Activated gamma-delta T cell treated with Interleukin-2 at 50 U/mL for 16 hours (primary cell): ENCODE results near the gene FGL2.
"Not testable (repeated sequence)": the region's sequence is repeated elsewhere in the genome, so short reads cannot be mapped to it uniquely, and the experiment has no call there.

ENCODE experiments used
- DNase-seq: peaks from one replicate; pipeline ENCODE4 v3.0.0-alpha.2; 2020

Gene FGL2, protein sequence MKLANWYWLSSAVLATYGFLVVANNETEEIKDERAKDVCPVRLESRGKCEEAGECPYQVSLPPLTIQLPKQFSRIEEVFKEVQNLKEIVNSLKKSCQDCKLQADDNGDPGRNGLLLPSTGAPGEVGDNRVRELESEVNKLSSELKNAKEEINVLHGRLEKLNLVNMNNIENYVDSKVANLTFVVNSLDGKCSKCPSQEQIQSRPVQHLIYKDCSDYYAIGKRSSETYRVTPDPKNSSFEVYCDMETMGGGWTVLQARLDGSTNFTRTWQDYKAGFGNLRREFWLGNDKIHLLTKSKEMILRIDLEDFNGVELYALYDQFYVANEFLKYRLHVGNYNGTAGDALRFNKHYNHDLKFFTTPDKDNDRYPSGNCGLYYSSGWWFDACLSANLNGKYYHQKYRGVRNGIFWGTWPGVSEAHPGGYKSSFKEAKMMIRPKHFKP

DNA sequence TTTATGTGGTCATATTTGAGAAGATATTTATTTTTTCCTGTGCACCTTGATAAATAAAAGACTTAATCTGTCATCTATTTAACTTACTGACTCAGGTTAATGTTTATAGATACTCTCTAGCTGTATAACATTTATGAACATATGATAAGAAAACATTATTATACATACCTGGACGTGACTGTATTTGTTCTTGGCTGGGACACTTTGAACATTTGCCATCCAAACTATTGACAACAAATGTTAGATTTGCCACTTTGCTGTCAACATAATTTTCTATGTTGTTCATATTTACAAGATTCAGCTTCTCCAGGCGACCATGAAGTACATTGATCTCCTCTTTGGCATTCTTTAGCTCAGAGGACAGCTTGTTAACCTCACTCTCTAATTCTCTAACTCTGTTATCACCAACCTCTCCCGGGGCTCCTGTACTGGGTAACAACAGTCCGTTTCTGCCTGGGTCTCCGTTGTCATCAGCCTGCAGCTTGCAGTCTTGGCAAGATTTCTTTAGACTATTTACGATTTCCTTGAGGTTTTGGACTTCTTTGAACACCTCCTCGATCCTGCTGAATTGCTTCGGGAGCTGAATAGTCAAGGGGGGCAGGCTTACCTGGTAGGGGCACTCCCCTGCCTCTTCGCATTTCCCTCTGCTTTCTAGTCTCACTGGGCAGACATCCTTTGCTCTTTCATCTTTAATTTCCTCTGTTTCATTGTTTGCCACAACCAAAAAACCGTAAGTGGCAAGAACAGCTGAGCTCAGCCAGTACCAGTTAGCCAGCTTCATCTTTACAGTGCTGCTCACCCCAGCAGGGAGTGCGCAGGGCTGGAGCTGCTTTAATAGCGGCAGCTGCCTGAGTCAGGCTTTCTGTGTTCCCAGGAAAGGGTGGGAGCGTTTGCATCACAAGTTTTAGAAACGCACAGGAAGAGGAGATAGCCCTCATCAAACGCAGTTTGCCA is at the start of gene FGL2:
Gene FGL2, minus strand, starts transcription at position 807 of the 954 bp plus-strand sequence. Its CDS starts 26 bp downstream, at position 781.
- no peak for DNase-seq

DNA sequence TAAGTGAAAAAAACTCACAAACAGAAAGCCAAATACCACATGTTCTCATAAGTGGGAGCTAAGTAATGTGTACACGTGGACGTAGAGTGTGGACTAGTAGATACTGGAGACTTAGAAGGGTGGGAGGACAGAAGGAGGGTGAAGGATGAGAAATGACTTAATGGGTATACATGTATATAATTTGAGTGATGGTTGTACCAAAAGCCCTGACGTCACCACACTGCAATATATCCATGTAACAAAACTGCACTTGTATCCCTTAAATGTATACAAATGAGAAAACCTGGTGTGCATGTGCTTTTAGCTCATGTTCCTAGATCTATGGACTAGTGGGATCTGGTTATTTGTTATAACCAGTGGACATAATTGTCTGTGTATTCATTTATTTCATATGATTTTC is 48.5 kb upstream of the FGL2 start:
- DNase-seq = no peak

DNA sequence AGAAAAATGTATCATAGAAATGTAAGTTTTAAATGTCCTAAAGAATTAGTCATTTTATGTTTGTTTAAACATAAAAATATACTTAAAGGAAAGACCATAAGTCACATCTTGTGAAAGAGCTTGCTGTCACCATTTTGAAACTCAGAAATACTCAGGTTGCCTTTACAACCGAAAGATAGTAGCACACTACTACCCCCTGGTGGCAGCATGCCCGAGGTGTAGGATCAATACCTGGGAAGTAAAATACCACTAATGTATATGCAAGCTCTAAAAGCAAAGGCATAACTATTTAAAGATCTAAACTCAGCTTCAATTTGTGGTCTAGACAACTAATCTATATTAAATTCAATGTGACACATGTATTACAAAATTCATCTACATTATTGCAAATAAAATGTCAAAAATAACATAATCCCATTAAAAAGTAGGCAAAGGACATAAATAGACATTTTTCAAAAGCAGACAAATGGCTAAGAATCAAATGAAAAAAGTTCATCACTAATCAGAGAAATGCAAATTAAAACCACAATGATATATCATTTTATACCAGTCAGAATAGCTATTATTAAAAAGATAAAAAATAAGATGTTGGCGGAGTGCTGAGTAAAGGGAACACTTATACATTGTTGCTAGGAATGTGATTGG is 47.7 kb upstream of the FGL2 start:
- peak; percentile 86 for DNase-seq

DNA sequence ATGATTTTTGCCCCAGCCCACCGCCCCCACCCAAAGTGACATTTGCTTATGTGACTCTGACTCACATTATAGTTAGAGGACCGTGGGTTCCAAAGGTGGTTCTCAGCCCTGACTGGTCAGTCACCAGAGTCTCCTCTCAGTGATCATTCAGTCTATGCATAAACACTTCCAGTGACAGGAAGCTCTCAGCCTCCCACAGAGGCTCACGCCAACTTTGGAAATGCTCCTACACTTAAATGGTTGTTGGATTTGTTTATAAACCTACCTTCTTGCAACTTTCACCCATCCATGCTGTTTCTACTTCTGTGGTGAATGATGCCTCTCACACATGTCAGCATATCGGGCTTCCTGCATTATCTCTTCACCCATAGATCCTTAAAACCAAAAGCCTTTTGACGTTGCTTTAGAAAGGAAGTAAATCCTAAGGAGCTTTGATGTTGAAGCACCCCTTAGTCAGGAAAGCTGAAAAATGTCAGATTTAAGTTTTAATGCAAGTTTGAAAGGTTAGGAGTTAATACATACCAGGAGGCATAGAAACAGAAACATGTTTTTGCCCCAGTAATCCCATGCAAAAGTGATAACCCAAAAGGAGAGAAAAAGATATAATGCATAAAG is 46.5 kb upstream of the FGL2 start:
- DNase-seq = no peak

DNA sequence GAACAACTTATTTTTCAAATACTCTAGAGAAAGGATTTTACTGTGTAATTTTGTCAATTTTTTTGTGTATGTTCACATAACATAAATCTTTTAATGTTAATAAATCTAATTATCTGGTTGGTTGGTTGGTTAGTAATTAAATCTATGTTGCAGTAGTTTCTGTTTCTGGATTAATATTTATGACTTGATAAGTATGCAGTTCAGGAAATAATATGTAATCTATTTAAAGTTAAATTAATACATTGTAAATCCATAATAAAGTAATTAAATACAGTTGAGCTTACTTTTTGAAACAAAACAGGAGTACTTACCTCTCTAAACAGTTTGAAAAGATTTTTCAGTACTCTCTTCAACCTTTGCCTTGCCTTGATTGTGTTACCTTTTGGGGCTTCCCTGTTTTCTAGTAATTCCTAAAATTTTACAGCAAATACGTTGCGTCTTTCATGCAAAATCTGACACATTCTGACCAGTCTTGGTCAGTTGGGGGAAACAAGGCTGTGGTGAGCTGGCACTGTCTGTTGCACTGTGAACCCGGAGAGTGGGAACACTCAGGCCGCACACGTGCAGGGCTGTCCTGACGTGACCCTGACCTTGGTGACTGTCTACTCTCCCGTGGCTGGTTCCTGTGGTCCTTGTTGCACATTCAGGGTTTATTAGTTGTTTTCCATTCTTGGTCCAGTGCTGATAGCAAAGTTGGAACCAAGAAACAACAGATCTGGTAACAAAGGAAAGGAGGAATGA is 45.6 kb upstream of the FGL2 start:
- no peak for DNase-seq

DNA sequence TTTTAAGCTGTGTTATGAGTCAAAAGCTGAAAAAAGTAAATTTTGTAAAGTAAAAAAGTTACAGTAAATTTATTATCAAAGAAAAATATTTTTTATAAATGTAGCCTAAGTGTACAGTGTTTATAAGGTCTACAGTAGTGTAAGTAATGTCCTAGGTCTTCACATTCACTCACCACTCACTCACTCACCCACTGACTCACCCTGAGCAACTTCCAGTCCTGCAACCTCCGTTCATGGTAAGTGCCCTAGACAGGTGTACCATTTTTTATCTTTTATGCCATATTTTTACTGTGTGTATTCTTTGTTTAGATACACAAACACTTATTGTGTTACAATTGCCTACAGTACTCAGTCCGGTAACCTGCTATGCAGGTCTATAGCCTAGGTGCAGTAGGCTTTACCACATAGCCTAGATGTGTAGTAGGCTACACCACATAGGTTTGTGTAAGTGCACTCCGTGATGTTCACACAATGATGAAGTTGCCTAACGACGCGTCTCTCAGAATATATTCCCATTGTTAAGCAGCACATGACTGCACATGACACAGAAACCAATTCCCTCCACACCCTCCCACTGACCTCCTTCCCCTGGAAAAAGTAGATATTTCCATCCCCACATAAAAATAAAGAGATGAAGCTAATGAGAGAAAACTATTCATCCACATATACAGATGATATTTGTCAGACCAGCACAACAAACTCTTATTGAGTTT is 44.8 kb upstream of the FGL2 start:
- no peak for DNase-seq

DNA sequence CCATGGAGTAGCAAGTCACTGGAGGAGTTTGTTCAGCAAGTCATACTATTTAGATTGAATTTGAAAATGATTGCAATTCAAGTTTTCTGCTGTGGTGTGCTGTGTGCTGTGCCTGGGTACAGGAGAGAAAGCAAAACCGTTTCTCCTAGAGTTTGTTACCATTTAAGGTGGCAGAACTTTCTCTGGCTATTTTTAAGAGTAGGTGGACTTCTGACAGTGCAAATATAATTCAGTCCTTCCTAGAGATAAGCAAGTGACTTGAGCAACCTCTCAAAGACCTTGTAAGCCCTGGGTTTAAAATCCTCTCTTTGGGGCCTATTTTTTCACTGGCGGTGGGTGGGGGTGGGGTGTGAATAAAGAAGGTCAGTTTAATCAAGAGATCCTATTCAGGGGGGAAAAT is 42.9 kb upstream of the FGL2 start:
- no peak for DNase-seq

DNA sequence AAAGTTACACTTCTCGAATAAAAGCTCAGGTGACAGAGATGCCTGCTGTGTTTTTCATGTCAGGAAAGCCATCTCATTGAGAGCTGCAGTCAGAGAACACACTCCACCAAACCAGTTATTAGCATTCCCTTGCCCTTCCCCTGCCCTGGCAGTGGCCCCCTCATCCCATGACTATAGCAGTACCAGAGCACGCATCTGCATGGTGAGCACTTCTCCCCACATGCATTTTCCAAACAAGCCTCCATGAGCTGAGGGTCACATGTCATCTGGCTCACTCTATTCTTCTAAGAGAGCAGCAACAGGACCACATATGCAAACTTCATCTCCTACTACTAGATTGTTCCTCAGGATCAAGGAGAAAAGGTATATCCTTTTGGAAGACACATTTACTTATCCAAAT is 42.4 kb upstream of the FGL2 start:
- no peak for DNase-seq

DNA sequence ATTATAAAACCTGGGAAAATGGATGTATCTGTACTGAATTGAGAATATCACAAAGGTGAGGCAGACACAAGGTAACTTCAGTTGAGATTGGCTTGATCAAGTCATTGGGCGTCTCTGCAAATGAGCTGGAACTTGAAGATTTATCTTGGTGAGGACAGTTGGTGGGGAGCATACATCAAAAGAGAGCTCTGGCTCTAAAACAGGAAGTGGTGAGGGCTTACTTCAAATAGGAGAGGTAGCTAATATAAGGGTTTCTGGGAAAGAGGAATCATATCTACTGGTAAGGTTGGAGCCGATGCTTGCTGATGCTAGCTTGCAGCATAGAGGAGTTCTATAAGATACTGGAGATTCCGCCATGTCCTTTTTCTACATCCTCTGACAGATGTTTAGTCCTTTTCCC is 39.9 kb upstream of the FGL2 start:
- no peak for DNase-seq

DNA sequence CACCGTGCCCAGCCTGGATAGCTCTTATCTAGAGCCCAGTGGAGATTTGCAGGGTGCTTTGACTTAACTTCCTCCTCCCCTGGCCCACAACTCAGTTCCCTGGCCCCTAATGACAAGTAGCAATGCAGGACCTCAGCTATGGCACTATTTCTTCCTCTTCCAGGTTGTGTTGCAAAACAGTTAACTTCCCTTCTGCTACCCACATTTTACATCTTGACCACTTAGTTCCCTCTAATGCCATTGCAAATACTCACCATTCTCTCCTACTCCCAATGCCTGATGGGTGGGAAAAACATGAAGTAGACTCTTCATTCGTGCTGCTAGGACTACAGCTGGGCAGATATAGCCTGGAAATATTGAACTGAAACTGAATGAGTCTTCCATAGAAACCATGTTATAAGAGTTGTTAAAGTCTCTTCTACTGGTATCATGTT is 39.1 kb upstream of the FGL2 start:
- no peak for DNase-seq

DNA sequence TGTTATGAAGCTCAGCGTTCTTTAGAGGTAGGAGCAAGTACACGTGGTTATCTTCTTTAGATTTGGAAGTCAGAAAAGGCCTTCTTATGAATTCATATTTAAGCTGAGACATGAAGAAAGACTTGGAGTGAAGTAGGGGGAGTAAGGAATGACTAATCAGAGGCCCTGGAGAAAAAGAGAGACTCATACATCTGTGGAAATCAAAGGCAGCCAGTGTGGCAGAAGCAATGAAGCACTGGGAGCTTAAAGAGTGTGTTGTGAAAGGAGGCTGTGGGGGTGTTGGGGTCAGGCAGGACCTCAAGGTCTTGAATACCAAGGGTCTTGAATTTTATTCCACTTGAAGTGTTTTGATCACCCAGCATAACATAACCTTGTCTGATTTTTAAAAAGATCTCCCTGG is 35.7 kb upstream of the FGL2 start:
- DNase-seq = no peak

DNA sequence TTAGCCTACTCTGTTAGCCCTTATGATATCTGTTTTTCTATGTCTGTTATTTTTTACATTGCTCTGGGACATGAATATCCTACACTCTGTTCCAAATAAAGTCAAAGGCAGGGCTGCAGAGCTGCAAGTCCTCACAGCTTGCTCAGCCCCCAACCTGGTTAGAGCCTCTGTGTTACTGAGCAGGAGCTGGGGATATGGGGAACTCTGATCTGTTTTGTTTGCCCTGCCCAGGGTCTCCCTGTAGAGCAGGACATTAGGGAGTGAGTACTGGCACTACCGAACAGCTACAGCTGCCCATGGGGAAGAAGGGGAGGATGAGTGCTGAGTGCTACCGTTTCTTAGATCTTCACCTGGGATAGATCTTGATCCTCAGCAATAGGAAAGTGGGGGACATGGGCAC is 32.8 kb upstream of the FGL2 start:
- no peak for DNase-seq

DNA sequence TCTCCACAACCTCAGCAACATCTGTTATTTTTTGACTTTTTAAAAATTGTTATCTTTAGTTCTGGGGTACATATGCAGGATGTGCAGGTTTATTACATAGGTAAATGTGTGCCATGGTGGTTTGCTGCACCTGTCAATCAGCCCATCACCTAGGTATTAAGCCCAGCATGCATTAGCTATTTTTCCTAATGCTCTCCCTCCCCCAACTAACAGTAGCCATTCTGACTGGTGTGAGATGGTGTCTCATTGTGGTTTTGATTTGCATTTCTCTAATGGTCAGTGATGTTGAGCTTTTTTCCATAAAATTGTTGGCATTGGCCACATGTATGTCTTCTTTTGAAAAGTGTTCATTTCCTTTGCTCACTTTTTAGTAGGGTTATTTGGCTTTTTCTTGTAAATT is 29.2 kb upstream of the FGL2 start:
- DNase-seq = not testable (repeated sequence)

DNA sequence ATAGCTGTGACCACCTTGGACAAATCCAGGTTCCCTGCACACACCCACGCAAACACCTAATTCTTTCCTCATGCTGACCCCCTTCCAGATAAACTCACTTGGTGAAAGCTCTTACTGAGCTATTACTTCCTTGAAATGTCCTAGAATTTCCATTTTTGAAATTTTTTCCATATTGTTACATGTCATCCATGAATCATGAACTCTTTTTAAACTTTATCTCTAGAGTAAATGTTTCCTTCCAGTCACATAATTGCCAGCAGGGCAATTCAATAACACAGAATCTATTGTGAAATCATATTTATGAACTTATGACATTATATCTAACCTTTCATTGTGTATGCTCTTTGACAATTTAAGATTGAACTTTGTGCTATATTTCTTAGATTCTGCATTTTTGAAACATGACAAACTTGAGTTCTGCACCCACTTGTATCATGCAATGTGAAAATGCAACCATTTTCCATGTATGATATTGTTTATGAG is 26.8 kb upstream of the FGL2 start:
- DNase-seq = no peak

DNA sequence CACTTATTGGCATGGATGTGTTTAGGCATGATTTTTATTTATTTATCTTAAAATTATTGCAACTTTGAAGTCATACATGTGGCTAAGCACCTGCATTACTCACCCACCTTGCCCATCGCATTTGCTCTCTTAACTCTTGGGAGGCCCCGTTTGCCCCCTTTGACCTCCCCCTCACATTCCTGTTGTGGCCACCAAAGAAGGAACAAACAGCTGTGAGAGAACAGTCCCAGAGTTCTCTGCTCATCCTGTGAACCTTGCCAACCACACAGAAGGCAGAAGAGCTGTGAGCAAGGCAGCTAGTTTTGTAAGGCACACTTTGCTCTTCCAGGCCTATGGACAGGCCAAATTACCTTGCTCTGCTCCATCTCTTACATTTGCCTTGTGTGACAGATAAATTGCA is 23.6 kb upstream of the FGL2 start:
- DNase-seq = no peak

DNA sequence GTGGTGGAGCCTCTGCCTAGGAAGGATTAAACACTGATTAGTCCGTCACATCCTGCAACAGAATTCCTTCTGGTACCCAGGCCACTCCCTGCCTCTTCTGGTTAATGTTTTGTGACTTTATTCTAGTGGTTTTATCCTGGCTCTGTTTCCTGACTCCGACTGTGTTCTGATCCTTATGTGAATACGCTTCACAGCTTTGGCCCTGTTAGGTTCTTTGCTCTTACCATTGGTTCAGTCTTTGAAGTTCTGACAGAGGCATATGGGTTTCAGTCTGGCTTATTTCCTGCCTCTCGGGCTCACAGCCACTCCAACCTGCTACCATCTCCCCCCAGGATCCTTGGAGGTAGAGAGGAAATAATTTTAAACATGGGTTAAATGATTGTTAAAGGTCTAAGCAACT is 23.2 kb upstream of the FGL2 start:
- no peak for DNase-seq

DNA sequence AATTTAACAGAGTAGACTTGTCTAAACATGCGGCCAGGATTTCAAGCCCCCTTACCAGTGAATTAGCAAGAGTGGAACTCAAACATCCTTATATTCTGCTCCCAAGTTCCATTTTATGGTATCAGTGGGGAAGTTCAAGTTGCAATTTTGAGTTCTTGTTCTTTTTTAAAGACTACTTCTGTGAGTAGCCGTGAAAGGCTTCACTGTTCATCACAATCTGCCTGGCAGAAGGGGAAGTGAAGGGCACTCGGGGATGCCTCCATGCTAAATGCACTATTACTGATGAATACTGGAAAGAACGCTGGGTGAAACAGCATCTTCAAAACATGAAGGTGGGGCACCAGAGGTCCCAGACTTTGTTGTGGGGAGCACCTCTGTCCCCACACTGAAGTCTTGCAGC is 22.4 kb upstream of the FGL2 start:
- no peak for DNase-seq

DNA sequence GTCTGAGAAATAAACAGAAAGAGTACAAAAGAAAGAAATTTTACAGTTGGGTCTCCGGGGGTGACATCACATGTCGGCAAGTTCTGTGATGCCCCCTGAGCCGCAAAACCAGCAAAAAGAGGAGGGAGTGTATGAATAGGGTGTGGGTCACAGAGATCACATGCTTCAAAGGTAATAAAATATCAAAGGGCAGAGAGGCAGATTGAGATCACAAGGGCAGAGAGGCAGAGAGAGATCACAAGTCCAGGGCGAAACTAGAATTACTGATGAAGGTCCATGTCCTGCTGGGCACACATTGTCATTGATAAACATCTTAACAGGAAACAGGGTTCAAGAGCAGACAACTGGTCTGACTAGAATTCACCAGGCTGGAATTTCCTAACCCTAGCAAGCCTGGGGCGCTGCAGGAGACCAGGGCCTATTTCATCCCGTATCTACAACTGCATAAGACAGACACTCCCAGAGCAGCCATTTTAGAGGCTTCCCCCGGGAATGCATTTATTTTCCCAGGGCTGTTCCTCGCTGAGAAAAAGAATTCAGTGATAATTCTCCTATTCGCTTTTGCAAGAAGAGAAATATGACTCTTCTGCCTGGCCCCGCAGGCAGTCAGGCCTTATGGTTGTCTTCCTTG is 20.2 kb upstream of the FGL2 start:
- not testable (repeated sequence) for DNase-seq

DNA sequence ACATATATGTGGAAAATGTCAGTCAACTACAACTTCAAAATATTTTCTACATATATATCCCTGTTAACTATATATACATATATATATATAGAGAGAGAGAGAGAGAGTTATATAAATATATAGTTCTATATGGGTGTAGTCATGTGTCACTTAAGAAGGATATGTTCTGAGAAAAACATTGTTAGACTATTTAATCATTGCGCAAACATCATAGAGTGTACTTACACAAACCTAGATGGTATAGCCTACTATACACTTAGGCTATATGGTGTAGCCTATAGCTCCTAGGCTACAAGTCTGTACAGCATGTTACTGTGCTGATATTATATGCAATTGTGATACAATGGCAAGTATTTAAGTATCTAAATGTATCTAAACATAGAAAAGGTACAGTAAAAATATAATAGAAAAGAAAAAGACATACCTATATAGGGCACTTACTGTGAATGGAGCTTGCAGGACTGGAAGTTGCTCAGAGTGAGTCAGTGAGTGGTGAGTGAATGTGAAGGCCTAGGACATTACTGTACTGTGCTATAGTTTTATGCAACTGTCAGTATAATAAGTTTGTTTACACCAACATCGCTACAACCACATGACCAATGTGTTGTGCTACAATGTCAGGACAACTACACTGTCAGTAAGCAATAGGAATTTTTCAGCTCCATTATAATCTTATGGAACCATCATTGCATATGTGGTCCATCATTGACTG is 18.0 kb upstream of the FGL2 start:
- DNase-seq = no peak

DNA sequence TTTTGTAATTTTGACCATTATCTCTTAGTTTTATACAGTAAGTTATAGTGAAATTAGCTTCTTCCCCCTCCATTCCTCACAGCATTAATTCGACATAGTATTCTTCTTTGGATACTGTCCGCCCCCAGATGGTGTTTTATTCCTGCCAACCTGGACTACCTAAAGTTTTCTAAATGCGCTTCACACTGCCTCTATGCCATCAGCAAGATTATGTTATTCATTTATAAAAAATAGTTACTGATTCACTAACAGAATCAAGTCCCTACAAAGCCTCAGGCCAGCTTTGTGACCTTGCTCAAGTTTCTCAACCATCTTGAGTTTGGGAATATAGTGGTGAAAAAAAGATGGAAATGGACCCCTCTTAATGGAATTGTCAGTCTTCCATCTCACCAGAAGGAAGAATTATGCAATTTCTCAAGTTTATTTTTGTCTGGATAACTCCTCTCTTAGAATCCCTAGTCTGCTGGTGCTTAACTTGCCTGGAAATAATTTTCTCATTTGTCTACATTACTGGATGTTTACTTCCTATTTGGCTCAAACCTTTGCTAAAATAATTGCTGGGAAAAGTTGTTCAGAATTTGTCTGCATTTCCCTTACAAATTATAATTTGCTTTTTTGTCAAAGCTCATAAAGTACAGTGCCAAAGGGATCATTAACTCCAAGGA is 16.7 kb upstream of the FGL2 start:
- DNase-seq = no peak
